A673 (cell line): ENCODE results near the gene ZNF546. TPM values are rescaled to one million over a fixed set of nuclear protein-coding genes. Genes with fewer than 3 reads are reported as not detected.

Source experiments
- BruUV-seq: library from RNA; stranded (reverse); fragments of 400-500 nt; replicated peaks from 2 replicates; lab custom pipeline; 2021; lab: Mats Ljungman, UMichigan
- CTCF ChIA-PET: fragments of 300-600 bp; sonication (Branson Sonifier 250); formaldehyde crosslinking; loops from one replicate; lab custom pipeline; 2022; ENCODE audit warnings: antibody characterized with exemption; lab: Charles Lee
- POLR2A ChIA-PET: fragments of 300-600 bp; sonication (Branson Sonifier 250); formaldehyde crosslinking; loops from one replicate; lab custom pipeline; 2022; ENCODE audit warnings: antibody characterized with exemption; ENCODE audit not compliant: low non-redundant PET; lab: Charles Lee
- DNase-seq: peaks from one replicate; pipeline ENCODE4 v3.0.0-alpha.2; 2015; ENCODE audit warnings: low spot score
- H3K27ac ChIP-seq: fragments of 200-600 bp; sonication (generic); 2 replicates; pipeline ENCODE4 v1.5.1; 2016; ENCODE audit warnings: mixed run types, low read depth, mild to moderate bottlenecking, mixed read lengths, antibody characterized with exemption, low read length; ENCODE audit not compliant: poor library complexity, severe bottlenecking
- H3K27me3 ChIP-seq: fragments of 200-600 bp; sonication (generic); replicated peaks from 2 replicates; pipeline ENCODE4 v1.6.1; 2017; ENCODE audit warnings: mixed run types, low read depth, mild to moderate bottlenecking, mixed read lengths, antibody characterized with exemption, low read length; ENCODE audit not compliant: insufficient read depth, poor library complexity
- H3K36me3 ChIP-seq: fragments of 200-600 bp; sonication (generic); 2 replicates; pipeline ENCODE4 v1.6.1; 2016; ENCODE audit warnings: mixed run types, mild to moderate bottlenecking, mixed read lengths, antibody characterized with exemption, low read length; ENCODE audit not compliant: insufficient read depth, poor library complexity, severe bottlenecking
- H3K4me1 ChIP-seq: fragments of 200-600 bp; sonication (generic); 2 replicates; pipeline ENCODE4 v1.6.1; 2017; ENCODE audit warnings: mixed run types, mild to moderate bottlenecking, mixed read lengths, antibody characterized with exemption, low read length; ENCODE audit not compliant: insufficient read depth, poor library complexity, severe bottlenecking
- H3K4me3 ChIP-seq: fragments of 200-600 bp; sonication (generic); 2 replicates; pipeline ENCODE4 v1.5.1; 2016; ENCODE audit warnings: low read depth, mixed run types, mild to moderate bottlenecking, mixed read lengths, low read length; ENCODE audit not compliant: poor library complexity, severe bottlenecking
- H3K9me3 ChIP-seq: fragments of 200-600 bp; sonication (generic); 2 replicates; pipeline ENCODE4 v1.6.1; 2016; ENCODE audit warnings: mixed run types, low read depth, mild to moderate bottlenecking, mixed read lengths, antibody characterized with exemption, low read length; ENCODE audit not compliant: poor library complexity, severe bottlenecking
- CTCF ChIP-seq: fragments of 300-800, 200-600 bp; sonication (generic); conservative IDR thresholded peaks from 2 replicates; pipeline ENCODE4 v1.5.1; 2017; ENCODE audit warnings: low read depth, mild to moderate bottlenecking, antibody characterized with exemption, low read length, moderate library complexity, mixed read lengths
- EZH2 ChIP-seq: fragments of 200-600 bp; sonication (generic); IDR thresholded peaks from 2 replicates; pipeline ENCODE4 v1.6.1; 2017; ENCODE audit warnings: borderline replicate concordance, low read depth, mild to moderate bottlenecking, mixed read lengths, antibody characterized with exemption, low read length; ENCODE audit not compliant: poor library complexity, severe bottlenecking
- intact Hi-C: fragments of 100-400 bp; cut with micrococcal nuclease; formaldehyde crosslinking; loops from one replicate; pipeline ENCODE4 v1.10.0; 2022; ENCODE audit not compliant: unreplicated experiment
- total RNA-seq: library from RNA; stranded (reverse); gene quantifications from 2 replicates; pipeline ENCODE4 v1.2.3, GENCODE V29; 2021

ZNF546 gene
- total RNA-seq, 1 experiment from 2014 or later, result 5.5 TPM

GRCh38 chr19:39995794-39996193 lies 1.1 kb upstream of the ZNF546 start:
- DNase-seq, result no peak
- no peaks in the 10 kb centered on the region for H3K36me3 ChIP-seq
- H3K4me1 ChIP-seq, result peaks cover 9% of the 10 kb centered on the region
- ChIA-PET POLR2A (no interaction called here), CTCF (no interaction called here)
- TF ChIP-seq EZH2 (no peak), CTCF (no peak)
- H3K9me3 ChIP-seq, result no peaks in the 10 kb centered on the region
- H3K27me3 ChIP-seq, result no peaks in the 10 kb centered on the region
- intact Hi-C loops, result no loop called here
- H3K4me3 ChIP-seq, result peak overlapping the region; percentile 70
- BruUV-seq, result no TSS peak
- no peak overlapping the region for H3K27ac ChIP-seq

DNA sequence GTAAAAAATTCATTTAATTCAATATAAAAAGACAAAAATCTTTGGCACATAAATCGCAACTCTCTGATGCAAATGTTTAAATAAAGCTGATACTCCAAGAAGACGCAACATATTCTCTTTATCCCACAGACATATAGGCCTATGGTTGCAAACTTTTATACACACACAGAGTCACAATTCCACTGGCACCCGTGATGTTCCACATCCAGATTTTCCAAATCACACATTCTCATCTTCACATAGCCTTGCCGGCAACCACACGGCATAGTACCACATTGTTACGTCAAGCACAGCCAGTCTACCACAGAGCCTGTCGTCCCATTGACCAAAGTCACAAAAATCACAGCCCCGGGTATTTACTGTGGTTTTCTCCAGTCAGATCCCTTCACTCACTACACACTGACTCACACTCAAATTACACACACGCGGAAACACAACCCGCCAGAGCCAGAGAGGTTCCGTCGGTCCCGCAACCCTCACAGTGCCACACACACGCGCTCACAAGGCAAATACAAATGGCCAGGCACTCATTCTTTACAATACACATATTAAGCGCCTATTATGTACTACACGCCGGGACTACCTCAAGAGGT lies 546 bp upstream of the ZNF546 start:
- peaks cover 9% of the 10 kb centered on the region for H3K4me1 ChIP-seq
- H3K27ac ChIP-seq, result peak overlapping the region; percentile 85
- intact Hi-C loops, result no loop called here
- no peaks in the 10 kb centered on the region for H3K36me3 ChIP-seq
- CTCF ChIA-PET, result interaction anchor here (0.6 kb wide), 1 partner anchor 71 kb away, joined by 5 read pairs; no protein-coding TSS in a partner anchor
- H3K4me3 ChIP-seq, result peak overlapping the region; percentile 70
- BruUV-seq, result TSS peak; percentile 90
- peak; percentile 60 for DNase-seq
- no peaks in the 10 kb centered on the region for H3K9me3 ChIP-seq
- no peaks in the 10 kb centered on the region for H3K27me3 ChIP-seq
- TF ChIP-seq CTCF (no peak), EZH2 (no peak)
- POLR2A ChIA-PET, result interaction anchor here (0.6 kb wide), 1 partner anchor 567 kb away, joined by 5 read pairs; no protein-coding TSS in a partner anchor

- Histone ChIP-seq H3K4me3 (peak overlapping the region; percentile 70), H3K4me1 (peaks cover 9% of the 10 kb centered on the region), H3K9me3 (no peaks in the 10 kb centered on the region), H3K36me3 (no peaks in the 10 kb centered on the region), H3K27me3 (no peaks in the 10 kb centered on the region), H3K27ac (peak overlapping the region; percentile 85)
- BruUV-seq, result TSS peak; percentile 52
- intact Hi-C loops, result no loop called here
- TF ChIP-seq EZH2 (no peak), CTCF (no peak)
- no peak for DNase-seq
- ChIA-PET POLR2A (no interaction called here), CTCF (no interaction called here)
Observed at GRCh38 chr19:39997638-39998216, 867 bp downstream of the ZNF546 start.
